Measurements from ENCODE around the gene PEX12.
"Not testable (repeated sequence)": the region's sequence is repeated elsewhere in the genome, so short reads cannot be mapped to it uniquely, and the experiment has no call there.

PEX12 gene

DNA sequence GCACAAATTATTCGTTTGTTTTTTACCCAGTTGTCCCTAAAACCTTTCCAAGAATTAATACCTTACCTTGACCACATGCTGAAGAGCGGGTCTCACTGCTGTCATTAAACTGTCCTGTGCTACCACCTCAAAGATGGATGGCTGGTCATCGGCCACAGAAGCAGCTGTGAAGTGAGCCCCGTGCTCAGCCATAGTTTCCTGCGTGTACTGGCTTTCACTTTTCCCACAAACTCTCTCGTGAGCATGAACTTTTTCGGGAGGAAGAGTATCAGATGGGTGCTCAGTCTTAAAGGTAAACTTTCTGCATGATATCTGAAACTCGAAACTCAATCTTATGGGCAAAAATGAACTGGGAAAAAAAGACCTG, 558 bp downstream of the PEX12 start:
- no peak for DNase-seq

DNA sequence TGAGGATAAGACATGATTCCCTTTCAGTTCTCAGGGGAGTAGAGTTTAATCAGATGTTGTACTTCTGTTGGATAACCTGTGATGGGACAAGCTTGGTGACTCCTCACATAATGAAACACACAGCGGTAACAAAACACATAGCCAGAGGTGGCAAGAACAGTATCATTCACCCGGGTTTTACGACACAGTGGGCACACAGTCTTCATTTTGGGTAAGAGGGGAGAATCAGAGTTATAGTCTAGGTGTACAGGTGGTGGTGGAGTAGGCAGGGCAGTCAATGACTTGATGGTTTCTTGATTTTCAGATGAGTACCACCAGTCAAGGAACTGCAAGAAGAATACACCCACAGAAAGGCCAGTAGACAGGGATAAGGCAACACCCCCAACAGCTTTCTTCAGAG, 2.6 kb downstream of the PEX12 start:
- no peak for DNase-seq

DNA sequence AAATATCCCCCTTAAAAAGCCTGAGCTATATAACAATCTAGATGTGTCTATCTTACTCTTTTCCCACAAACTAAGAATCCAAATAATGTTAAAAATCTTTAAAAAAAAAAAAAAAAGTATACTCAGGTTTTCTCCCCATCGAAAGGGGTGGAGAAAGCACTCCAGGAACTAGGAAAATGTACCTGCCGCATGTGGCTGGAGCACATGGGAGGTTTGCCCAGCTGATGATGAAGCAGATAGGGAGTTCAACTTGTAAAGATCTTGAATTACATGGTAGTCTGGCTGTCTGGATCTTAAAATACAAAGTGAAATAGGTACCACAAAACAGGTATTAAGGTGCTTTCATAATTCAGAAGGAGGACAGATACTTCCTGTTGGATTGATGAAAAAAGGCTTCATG, 9.0 kb downstream of the PEX12 start:
- no peak for DNase-seq

DNA sequence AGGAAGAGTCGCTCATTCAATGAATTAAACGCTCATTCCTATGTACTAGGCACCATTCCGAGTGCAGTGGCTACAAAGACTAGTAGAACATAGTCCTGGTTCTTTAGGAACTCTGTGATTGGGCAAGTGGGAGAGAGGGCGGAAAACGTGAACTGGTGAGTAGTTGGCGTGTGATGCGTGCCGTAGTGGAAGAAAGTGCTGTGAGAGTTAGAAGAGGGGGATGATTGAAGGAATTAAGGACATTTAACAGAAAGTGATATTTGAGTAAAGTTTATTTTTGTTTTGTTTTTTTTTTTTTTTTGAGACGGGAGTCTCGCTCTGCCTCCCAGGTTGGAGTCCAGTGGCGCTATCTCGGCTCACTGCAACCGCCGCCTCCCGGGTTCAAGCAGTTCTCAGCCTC, 9.8 kb downstream of the PEX12 start:
- DNase-seq, result no peak

DNA sequence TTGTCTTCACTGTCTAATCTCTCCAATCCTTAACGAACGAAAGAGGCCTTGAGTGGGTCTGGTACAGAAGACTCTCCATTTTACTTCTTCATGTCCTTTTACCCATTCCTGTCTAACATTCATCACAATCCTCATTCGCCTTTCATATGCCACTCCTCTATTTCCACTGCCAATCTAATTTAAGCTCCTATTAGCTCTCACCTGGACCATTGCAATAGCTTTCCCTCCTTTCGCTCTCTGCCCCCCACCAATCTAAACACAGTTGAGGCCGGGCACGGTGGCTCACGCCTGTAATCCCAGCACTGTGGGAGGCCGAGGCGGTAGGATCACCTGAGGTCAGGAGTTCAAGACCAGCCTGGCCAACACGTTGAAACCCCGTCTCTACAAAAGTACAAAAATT, 11.4 kb downstream of the PEX12 start:
- no peak for DNase-seq

DNA sequence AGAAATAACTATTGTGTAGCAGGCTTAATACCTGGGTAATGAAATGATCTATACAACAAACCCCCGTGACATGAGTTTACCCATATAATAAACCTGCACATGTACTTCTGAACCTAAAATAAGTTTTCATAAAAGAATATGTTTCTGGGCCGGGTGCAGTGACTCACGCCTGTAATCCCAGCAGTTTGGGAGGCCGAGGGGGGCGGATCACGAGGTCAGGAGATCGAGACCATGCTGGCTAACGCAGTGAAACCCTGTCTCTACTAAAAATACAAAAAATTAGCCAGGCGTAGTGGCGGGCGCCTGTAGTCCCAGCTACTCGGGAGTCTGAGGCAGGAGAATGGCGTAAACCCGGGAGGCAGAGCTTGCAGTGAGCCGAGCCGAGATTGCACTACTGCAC, 15.2 kb downstream of the PEX12 start:
- not testable (repeated sequence) for DNase-seq

DNA sequence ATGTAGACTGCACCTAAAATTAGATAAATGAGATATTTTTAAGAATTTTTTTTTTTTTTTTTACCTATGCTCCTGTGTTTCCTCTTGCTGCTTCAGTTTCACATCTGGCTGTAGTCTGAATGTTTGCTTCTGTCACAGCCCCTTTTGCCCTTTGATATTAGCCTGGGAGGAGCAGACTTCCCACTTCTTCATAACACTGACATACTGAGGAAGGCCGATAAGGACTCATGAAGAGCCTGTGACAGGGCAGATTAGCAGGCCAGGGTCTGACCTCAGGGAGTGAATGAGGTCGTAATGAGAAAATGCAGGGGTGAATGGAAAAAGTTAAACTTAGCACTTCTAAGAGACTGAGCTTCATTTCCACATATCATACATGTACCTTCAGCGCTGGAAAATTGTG, 17.7 kb downstream of the PEX12 start, which contains the start of gene SLFN14:
SLFN14 (minus strand) TSS at position 117 of the 400 bp plus-strand sequence. CDS start 2,757 bp downstream, outside the sequence.
- no peak for DNase-seq

DNA sequence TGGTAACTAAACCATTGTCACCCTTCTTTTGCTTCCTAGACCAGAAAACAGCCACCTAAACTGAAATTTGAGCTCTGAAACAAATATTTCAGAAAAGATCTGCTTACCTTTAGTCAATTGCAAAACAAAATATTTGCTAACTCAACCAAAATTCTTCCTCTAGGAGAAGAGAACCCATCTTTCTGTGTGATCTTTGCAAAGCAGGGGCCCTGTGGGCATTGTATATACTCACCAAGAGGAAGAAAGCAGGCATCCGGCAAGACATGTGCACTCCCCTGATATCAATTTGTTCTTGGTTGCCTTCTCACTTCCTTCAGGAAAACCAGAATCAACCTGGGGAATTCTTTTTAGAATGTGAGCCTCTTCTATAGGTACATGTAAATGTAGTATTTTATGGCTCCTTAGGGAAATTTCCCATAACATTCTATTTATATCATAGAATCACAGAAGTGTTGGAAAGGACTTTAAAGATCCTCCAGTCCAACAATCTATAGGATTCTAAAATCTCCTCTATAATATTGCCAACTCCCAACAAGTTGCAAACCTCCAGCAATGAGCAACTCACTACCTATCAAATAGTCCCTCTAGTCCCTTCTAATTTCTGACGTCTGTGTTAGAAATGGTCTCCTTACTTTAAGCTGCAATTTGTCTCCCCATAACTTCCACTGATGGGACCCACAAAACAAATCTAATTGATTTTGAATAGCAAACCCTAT, 18.7 kb downstream of the PEX12 start:
- DNase-seq, result no peak

DNA sequence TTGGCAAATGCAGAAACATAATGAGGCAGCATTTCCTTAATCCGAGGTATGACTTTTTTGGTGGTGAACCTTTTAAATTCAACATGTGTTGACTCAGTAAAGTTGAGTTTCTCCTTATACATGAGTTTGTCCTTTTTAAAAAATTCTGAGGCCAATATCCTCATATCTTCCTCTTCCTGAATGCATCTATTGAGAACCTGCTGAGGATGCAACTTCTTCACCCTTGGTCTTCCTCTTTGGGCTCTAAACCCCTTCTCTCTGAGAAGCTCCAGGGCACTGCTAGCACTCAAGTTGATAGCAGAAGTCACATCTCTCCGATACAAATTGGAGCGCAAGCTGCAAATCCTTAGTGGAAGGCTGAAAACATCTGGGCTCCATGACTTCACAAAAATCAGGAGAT, 21.0 kb downstream of the PEX12 start:
- no peak for DNase-seq

DNA sequence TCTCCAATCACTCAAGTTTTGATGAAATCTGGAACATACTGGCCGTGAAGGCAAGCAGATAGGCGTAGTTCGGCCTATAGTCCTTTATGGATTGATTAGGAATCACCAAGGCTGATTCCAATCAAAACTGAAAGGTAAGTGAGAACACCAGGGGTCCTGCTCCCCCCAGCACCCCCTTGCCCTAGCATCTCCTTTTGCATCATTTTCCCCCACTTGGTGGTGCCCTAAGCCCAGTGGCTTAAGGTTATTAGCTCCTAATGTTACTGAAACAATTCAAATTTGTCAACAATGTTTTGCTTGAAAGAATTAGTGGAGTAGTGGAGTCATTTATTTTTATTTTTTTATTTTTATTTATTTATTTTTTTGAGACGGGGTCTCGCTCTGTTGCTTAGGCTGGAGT, 22.7 kb downstream of the PEX12 start:
- no peak for DNase-seq

DNA sequence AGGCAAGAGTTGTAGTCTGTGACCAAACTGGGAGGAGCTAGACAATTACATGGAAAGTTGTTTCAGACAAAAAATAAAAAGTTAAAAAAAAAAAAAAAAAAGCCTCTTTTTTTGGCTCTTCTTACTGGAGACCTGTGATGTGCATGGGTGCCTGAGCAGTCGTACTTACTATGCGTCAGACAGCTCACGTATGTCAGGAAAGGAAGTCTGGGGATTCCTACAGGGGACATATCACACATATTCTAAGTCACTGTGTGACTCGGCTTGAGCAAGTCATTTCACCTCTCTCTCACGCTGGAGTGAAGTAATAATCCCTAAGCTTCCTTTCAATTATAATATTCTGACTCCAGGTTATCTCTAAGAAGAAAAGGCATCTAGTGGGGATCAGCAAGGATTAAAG, 23.7 kb downstream of the PEX12 start:
- DNase-seq, result no peak

DNA sequence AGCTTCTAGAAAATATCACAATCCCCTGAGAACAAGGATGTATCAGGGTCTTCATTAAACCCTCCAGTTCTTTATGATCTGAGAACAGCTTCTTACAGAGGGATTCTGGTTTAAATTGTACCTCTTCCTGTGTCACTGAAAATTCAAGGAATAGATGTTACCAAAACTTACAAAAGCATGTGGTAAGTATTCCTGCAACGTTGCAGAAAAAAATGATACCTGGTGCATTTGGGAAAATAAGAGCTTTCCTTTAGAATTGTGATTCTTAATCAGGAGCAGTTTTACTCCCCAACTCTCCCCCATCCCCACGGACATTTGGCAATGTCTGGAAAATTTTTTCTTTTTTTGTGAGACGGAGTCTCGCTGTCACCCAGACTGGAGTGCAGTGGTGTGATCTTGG, 25.1 kb downstream of the PEX12 start:
- DNase-seq, result no peak

DNA sequence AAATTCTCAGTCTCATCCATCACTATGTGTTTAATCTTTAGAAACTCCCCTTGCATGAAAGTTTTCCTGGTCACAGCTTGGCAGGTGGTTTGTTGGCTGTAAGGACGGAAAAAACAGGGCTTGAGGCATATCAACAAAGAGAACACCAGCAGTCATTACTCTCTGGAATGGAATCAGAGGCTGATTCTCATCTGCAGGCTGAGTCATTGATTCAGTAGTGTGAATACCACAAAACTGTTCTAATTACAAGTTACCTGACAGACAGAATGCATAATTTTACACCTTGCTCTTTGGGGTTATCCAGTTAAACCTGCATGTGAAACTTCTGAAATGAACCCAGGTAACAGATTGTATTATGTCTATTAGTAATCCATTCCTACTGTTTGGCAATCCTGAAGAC, 29.4 kb downstream of the PEX12 start:
- DNase-seq, result no peak

DNA sequence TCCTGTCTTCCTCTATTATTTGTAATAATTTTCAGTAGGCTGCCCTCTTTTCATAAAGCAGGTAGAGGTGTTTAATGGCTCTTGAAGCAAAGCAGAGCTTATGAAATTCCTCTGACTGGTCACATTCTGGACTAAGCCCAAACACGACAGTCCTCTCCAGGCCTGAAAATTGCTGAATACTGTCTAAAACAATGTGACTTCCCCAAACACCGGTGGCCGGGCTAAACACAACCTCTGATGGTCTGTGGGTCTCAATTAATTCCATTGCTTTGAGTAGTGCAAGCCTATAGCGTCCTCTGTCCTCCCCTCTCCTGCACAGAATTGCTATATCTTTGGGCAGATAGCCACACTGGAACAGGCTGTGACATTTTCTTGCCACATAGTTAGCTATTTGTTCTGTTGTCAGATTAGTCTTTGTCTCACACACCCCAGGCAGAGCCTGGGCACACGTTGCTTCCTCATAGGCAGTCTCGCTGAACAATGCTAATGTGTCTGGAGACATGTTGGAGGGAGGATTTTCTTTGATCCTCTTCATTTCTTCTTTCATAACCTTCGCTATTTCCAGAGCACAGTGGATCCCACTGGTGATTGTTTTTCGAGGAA, 30.1 kb downstream of the PEX12 start:
- no peak for DNase-seq

DNA sequence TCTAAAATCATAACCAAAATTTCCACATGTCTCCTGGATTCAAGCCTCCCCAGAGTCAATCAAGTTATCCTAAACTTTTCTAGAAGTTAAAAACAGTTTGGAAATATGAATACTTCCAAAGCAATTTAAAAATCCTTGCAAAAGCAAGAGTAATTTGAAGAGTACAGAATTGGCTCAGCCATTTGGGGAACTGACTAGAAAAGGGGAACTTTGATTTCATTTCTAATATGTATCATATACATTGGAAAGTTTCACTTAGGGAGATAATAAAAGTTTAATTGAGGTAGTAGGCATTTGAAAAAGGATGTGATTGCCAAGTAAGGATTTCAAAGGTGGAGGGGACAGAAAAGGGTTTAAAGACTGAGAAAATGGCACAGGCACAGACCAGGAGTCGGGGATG, 31.9 kb downstream of the PEX12 start:
- no peak for DNase-seq

DNA sequence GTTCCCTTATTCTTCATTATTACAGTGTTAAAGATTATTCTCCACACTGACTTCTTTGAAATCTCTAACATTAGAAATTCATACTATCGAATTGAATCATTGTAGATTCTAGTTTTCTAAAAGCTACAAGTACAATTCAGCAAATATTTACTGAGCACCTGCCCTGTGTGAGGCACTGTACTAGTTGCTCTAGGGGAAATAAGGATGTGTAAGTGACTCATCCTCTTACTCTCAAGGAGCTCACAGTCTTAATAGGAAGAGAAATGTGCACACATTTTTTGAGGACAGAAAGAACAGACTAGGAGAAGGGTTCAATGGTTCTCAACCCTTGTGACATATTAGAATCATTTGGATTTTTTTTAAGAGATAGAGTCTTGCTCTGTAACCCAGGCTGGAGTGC, 33.2 kb downstream of the PEX12 start:
- DNase-seq, result no peak

DNA sequence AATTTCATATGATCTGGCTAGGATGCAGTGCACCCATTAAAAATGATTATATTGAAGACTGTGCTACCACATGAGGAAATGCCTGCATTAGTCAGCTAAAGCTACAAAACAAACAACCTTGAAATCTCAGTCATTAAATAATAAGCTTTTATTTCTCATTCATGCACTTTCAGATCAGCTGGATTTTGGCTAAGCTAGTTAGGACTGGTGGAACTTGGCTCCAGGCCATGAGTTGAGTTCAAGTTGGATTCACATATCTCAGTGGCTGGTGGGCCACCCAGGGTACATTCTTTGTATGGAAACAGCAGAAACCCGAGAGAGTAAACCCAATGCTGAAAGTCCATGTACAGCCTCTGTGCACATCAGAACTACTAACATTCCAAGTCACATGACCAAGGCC, 34.5 kb downstream of the PEX12 start:
- DNase-seq, result no peak

DNA sequence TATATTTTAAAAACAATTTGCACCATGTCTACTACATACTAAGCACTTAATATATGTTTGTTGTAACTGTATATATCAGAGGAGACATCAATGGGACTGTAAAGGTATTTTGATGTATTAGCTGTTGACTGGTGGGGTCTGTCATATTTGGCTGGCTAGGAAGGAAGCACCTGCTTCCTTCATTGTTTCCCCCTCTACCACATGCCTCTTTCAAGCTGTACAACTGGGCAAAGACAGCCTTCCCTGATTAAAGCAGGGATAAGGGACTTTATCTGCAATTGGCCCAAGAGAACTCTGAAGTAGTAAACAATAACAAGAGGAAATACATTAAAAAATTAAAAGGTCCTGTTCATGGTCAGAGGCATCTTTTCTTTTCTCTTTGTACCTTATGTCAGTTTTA, 35.4 kb downstream of the PEX12 start:
- DNase-seq, result no peak

DNA sequence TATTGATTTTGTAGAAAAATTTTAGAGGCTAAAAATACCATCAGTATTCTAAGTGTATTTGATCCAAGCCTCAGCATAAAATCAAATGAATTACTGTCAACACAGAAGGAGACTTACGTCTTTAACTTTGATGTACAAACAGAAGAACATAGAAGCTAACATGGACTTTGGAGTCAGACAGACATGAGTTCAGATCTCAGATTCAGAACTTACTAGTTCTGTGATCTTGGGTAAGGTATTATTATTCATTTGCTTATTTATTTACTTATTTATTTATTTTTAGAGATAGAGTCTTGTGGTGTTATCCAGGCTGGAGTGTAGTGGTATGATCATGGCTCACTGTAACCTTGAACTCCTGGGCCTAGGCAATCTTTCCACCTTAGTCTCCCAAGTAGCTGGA, 36.9 kb downstream of the PEX12 start:
- DNase-seq, result no peak

DNA sequence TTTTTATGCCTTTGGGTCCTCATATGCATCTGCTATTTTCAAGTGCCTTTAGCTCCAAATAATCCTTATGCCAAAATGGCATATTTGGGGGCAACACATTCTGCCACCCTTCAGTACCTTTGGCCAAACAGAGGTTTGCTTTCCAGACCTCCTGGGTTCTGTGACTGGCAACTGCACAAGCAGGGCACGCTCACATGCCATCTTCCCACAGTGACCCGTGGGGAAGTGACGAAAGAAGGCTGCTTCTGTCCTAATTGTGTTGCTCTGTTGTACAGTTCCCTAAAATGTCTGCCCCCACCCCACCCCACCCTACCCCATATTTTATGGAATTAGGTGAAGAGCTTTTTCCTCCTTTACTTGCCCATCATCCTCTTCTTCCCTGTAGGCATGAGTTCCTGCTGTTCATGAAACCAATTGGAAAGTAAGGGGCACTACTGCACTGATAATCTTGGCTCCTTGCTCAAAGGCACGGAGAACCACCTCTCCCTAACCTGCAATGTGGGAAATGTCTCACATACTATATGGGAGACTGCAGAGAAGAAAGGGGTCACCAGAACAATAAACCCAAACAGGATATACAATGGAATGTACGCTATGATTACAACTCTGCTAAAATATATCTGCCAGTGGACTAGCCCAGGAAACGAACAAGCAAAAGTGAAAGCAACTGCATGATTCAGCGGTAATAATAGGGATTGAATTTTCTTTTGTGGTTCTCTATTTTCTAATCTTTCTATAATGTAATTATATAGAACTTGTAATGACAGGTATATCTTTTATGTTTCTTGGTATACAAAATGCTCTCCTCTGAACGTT, 37.6 kb downstream of the PEX12 start:
- DNase-seq, result no peak

DNA sequence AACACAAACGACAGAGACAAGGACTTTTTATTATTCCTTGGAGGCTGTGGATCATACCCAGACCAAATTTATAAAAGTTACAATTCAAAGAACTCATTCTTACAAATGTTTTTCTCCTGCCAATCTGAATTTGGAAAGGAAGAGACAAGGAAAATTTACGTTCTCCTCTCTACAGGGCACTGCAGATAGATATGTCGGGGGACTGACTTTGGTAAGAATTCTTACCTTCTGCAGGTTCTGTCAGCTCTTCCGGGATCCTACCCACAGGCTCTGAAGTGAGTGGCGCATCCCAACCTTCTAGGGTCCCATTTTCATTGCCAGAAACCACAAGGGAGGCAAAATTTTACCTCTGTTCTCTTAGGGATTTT, 38.7 kb downstream of the PEX12 start:
- no peak for DNase-seq

DNA sequence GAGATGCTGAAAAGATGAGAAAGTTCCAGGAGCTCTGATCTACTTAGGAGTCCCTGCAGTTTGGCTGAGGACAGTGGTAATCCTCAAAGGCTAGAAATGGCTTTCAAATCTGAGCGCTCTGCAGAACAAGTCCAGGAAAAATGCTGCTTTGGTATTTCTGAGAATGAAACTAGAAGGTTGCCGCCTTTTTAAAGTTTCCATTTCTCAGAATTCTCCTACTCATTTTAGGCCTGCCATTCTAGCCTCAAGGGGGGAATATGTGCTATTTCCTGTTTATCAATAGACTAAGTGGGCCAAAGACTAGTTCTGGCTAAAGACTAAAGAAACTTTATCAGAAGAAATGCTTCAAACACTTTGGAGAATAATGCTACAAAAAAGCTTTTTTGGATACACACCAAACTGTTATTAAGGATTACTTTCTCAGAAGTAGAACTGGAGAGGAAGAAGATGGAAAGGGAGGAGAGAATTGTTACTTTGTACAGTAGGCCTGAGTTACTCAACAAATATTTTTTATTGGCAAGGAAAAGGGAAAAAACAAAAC, 40.7 kb downstream of the PEX12 start, which contains the start of gene SLFN12L:
SLFN12L (minus strand) TSS at position 78 of the 541 bp plus-strand sequence. CDS start 15,314 bp downstream, outside the sequence.
- DNase-seq, result no peak

DNA sequence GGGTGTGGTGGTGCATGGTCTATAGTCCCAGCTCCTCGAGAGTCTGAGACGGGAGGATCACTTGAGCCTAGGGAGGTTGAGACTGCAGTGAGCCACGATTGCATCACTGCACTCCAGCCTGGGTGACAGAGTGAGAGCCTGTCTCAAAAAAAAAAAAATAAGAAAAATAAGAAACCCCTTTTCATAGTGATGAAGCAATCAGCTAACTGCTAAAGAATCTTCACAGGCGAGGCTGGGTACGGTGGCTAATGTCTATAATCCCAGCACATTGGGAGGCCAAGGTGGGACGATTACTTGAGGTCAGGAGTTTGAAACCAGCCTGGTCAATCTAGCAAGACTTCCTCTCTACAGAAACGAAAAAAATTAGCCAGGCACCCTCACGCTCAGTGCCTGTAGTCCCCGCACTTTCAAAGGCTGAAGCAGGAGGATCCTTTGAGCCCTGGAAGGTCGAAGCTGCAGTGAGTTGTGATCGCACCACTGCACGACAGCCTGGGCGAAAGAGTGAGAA, 41.7 kb downstream of the PEX12 start:
- no peak for DNase-seq

DNA sequence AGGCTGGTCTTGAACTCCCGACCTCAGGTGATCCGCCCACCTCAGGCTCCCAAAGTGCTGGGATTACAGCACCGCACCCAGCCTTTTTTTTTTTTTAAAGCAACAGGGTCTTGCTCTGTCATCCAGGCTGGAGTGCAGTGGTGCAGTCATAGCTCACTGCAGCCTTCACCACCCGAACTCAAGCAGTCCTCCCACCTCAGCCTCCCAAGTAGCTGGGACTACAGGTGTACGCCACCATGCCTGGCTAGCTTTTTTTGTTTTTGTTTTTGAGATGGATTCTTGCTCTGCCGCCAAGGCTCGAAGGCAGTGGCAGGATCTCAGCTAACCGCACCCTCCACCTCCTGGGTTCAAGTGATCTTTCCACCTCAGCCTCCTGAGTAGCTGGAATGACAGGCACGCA, 43.0 kb downstream of the PEX12 start:
- not testable (repeated sequence) for DNase-seq

Data from NCI-H2081 treated with DMSO at 0.1 percent for 48 hours (cell line).